Astrocyte of the cerebellum (primary cell): ENCODE results near the gene CASP8.

ENCODE experiments used
- DNase-seq: peaks from one replicate; pipeline ENCODE4 v3.0.0-alpha.2; 2011; ENCODE audit warnings: low read depth
- H3K4me3 ChIP-seq: 2 replicates; pipeline ENCODE4 v1.5.1; 2011; ENCODE audit warnings: mild to moderate bottlenecking, low read depth, low read length, moderate library complexity
- in situ Hi-C: cut with HindIII; loops from 2 replicates; pipeline ENCODE4 v1.10.0; 2017; ENCODE audit warnings: low sequenced_read_pairs
- TF ChIP-seq, protein P1 (sequence below): IDR thresholded peaks from 2 replicates; pipeline ENCODE4 v1.5.1; 2012; ENCODE audit warnings: low read length, low read depth, moderate library complexity, mild to moderate bottlenecking; ENCODE audit errors: missing control alignments

Gene CASP8

GRCh38 chr2:201320701-201321100 lies 60.4 kb downstream of the CASP8 start:
- DNase-seq: no peak
- H3K4me3 ChIP-seq: no peak overlapping the region
- in situ Hi-C loops: no loop called here
- TF ChIP-seq, protein P1, sequence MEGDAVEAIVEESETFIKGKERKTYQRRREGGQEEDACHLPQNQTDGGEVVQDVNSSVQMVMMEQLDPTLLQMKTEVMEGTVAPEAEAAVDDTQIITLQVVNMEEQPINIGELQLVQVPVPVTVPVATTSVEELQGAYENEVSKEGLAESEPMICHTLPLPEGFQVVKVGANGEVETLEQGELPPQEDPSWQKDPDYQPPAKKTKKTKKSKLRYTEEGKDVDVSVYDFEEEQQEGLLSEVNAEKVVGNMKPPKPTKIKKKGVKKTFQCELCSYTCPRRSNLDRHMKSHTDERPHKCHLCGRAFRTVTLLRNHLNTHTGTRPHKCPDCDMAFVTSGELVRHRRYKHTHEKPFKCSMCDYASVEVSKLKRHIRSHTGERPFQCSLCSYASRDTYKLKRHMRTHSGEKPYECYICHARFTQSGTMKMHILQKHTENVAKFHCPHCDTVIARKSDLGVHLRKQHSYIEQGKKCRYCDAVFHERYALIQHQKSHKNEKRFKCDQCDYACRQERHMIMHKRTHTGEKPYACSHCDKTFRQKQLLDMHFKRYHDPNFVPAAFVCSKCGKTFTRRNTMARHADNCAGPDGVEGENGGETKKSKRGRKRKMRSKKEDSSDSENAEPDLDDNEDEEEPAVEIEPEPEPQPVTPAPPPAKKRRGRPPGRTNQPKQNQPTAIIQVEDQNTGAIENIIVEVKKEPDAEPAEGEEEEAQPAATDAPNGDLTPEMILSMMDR: no peak

- TF ChIP-seq, protein P1: no peak
- H3K4me3 ChIP-seq: no peak overlapping the region
- in situ Hi-C loops: no loop called here
- DNase-seq: no peak
These were observed 62.4 kb downstream of the CASP8 start for GRCh38 chr2:201322772-201323171.

GRCh38 chr2:201327678-201328077 lies 67.3 kb downstream of the CASP8 start:
- no peak overlapping the region for H3K4me3 ChIP-seq
- no peak for DNase-seq
- in situ Hi-C loops: no loop called here
- TF ChIP-seq, protein P1: no peak

DNA sequence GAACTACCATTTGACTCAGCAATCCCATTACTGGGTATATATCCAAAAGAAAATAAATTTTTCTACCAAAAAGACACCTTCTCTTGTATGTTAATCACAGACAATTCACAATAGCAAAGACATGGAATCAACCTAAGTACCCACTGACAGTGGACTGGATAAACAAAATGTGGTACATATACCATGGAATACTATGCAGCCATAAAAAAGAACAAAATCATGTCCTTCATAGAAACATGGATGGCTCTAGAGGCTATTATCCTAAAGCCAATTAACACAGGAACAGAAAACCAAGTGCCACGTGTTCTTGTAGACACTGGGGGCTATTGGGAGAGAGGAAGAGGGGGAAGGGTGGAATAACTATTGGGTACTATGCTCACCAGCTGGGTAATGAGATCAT lies 69.1 kb downstream of the CASP8 start:
- H3K4me3 ChIP-seq: no peak overlapping the region
- TF ChIP-seq, protein P1: no peak
- in situ Hi-C loops: no loop called here
- no peak for DNase-seq
